K562 (cell line): ENCODE data around the gene CCDC127. TPM values are rescaled to one million over a fixed set of nuclear protein-coding genes. Genes with fewer than 3 reads are reported as not detected.

ENCODE experiments used
- ATAC-seq: fragments of 200-7000 bp; cut with Tn5 transposase; 3 replicates; pipeline ENCODE4 v1.9.1; 2020; ENCODE audit warnings: moderate library complexity
- BruUV-seq: library from RNA; stranded (reverse); fragments of 400-500 nt; replicated peaks from 2 replicates; lab custom pipeline; 2021; lab: Mats Ljungman, UMichigan
- CTCF ChIA-PET: fragments of 300-600 bp; formaldehyde crosslinking; extraction: SDS; loops from one replicate; lab custom pipeline; 2021; ENCODE audit warnings: low intra/inter-chr PET ratio; lab: Yijun Ruan, JAX
- POLR2A ChIA-PET: fragments of 300-600, 350-650 bp; sonication (Branson Sonifier 250); formaldehyde crosslinking; extraction: SDS; loops from one replicate; lab custom pipeline; 2021; ENCODE audit warnings: antibody characterized with exemption, inconsistent platforms; lab: Yijun Ruan, JAX
- DNase-seq, 4 experiments: peaks; one replicate each; pipeline versions ENCODE4 v3.0.0 to v3.0.0-alpha.2; 2011 to 2018; ENCODE audit warnings: low spot score in 3 of 4, mixed read lengths in 3 of 4; ENCODE audit errors: extremely low read depth in 1 of 4
- FAIRE-seq: peaks from 2 replicates; lab custom pipeline; 2011; peaks lifted over from hg19 to GRCh38; lab: Jason Lieb, UNC
- H2AFZ ChIP-seq: 2 replicates; pipeline ENCODE4 v1.6.0; 2011; ENCODE audit warnings: low read depth, low read length, control low read depth, inconsistent platforms
- H3K27ac ChIP-seq: fragments of 200-600 bp; 3 replicates; pipeline ENCODE4 v1.8.0; 2011; ENCODE audit warnings: low read depth, mild to moderate bottlenecking, control low read depth, inconsistent platforms, low read length, moderate library complexity, mixed read lengths; ENCODE audit errors: extremely low read depth
- H3K27me3 ChIP-seq, 2 experiments: fragments of 300-600 bp in 1 of 2; 2 replicates in 1 of 2; 3 replicates in 1 of 2; pipeline versions ENCODE4 v1.6.0 to v1.8.0; 2011; ENCODE audit warnings: inconsistent platforms in 2 of 2, low read length in 2 of 2, mild to moderate bottlenecking in 1 of 2, mixed read lengths in 1 of 2, moderate library complexity in 1 of 2; ENCODE audit not compliant: control insufficient read depth in 2 of 2, insufficient read depth in 2 of 2
- H3K36me3 ChIP-seq: fragments of 300-600 bp; 3 replicates; pipeline ENCODE4 v1.8.0; 2011; ENCODE audit warnings: mild to moderate bottlenecking, low read length, inconsistent platforms; ENCODE audit not compliant: control insufficient read depth, insufficient read depth
- H3K4me1 ChIP-seq, 2 experiments: fragments of 200-600 bp in 1 of 2; replicated peaks in 1 of 2; 2 replicates in 1 of 2; 3 replicates in 1 of 2; pipeline versions ENCODE4 v1.5.1 to v1.8.0; 2011; ENCODE audit warnings: inconsistent platforms in 2 of 2, low read length in 2 of 2, mild to moderate bottlenecking in 1 of 2, mixed read lengths in 1 of 2, moderate library complexity in 1 of 2; ENCODE audit not compliant: control insufficient read depth in 2 of 2, insufficient read depth in 2 of 2
- H3K4me2 ChIP-seq: 2 replicates; pipeline ENCODE4 v1.6.1; 2011; ENCODE audit warnings: low read length, control low read depth, inconsistent platforms, mixed read lengths; ENCODE audit not compliant: insufficient read depth
- H3K4me3 ChIP-seq: fragments of 200-600 bp; sonication (generic), shearing (Covaris generic); 2 replicates; pipeline ENCODE4 v1.5.1; 2016; ENCODE audit warnings: control low read depth, inconsistent platforms
- H3K79me2 ChIP-seq: fragments of 200-600 bp; 3 replicates; pipeline ENCODE4 v1.8.0; 2011; ENCODE audit warnings: low read length, inconsistent platforms; ENCODE audit not compliant: control insufficient read depth, insufficient read depth
- H3K9ac ChIP-seq, 2 experiments: 2 replicates each; pipeline versions ENCODE4 v1.6.0 to v1.6.1; 2011; ENCODE audit warnings: low read depth in 2 of 2, low read length in 2 of 2, control low read depth in 1 of 2, inconsistent platforms in 1 of 2, mild to moderate bottlenecking in 1 of 2, mixed read lengths in 1 of 2; ENCODE audit not compliant: insufficient read depth in 1 of 2
- H3K9me1 ChIP-seq: one replicate; pipeline ENCODE4 v1.6.0; 2011; ENCODE audit warnings: inconsistent platforms, mild to moderate bottlenecking, low read length, moderate library complexity; ENCODE audit not compliant: control insufficient read depth, insufficient read depth
- H3K9me3 ChIP-seq: replicated peaks from 2 replicates; pipeline ENCODE4 v1.5.1; 2011; ENCODE audit warnings: low read depth, low read length, inconsistent platforms; ENCODE audit not compliant: control insufficient read depth, insufficient read depth
- H4K20me1 ChIP-seq: replicated peaks from 2 replicates; pipeline ENCODE4 v1.6.1; 2011; ENCODE audit warnings: low read length, inconsistent platforms, mixed read lengths; ENCODE audit not compliant: control insufficient read depth, insufficient read depth
- ARHGAP35 ChIP-seq: fragments of 450-650 bp; IDR thresholded peaks from 2 replicates; pipeline ENCODE4 v1.6.1; 2018; ENCODE audit not compliant: partially characterized antibody
- ASH1L ChIP-seq: fragments of 450-650 bp; IDR thresholded peaks from 2 replicates; pipeline ENCODE4 v1.6.1; 2018; ENCODE audit warnings: borderline replicate concordance, mild to moderate bottlenecking, low read depth; ENCODE audit not compliant: partially characterized antibody
- BCL6 ChIP-seq: fragments of 250-450 bp; sonication (Bioruptor Pico); IDR thresholded peaks from 2 replicates; pipeline ENCODE4 v1.4.0; 2020
- BCOR ChIP-seq: fragments of 450-650 bp; IDR thresholded peaks from 2 replicates; pipeline ENCODE4 v1.6.1; 2016
- FOXK1 ChIP-seq: sonication (generic); formaldehyde crosslinking; IDR thresholded peaks from 2 replicates; pipeline ENCODE4 v1.8.0; 2022; ENCODE audit warnings: missing genetic modification reagents, mild to moderate bottlenecking, borderline replicate concordance
- HDAC1 ChIP-seq, 2 experiments: fragments of 450-650 bp; IDR thresholded peaks; 2 replicates each; pipeline ENCODE4 v1.6.1; 2016 to 2017; ENCODE audit warnings: inconsistent platforms in 1 of 2, mild to moderate bottlenecking in 1 of 2, moderate library complexity in 1 of 2
- KAT2B ChIP-seq: IDR thresholded peaks from one replicate; pipeline ENCODE4 v1.6.1; 2012; ENCODE audit warnings: low read depth, mild to moderate bottlenecking, control low read depth, inconsistent platforms, low read length, moderate library complexity
- MAFF ChIP-seq: IDR thresholded peaks from 2 replicates; pipeline ENCODE4 v1.6.1; 2012; ENCODE audit warnings: low read length, improper control_type of control experiment
- MCM5 ChIP-seq: fragments of 450-650 bp; IDR thresholded peaks from 2 replicates; pipeline ENCODE4 v1.6.1; 2016; ENCODE audit warnings: low read depth
- MEF2D ChIP-seq: conservative IDR thresholded peaks from 2 replicates; pipeline ENCODE4 v1.6.1; 2016; ENCODE audit warnings: low read depth, missing genetic modification characterization, missing compliant biosample characterization
- MTA1 ChIP-seq: fragments of 450-650 bp; IDR thresholded peaks from 2 replicates; pipeline ENCODE4 v1.6.1; 2017; ENCODE audit warnings: borderline replicate concordance
- SLC30A9 ChIP-seq: fragments of 250-450 bp; sonication (Bioruptor Pico); IDR thresholded peaks from 2 replicates; pipeline ENCODE4 v1.8.0; 2022; ENCODE audit warnings: mild to moderate bottlenecking, moderate library complexity
- SRSF3 ChIP-seq: fragments of 200-400 bp; formaldehyde crosslinking; IDR thresholded peaks from 2 replicates; pipeline ENCODE4 v1.6.1; 2016; ENCODE audit warnings: mild to moderate bottlenecking, low read length, moderate library complexity; ENCODE audit not compliant: insufficient read depth
- TBP ChIP-seq: optimal IDR thresholded peaks from 2 replicates; pipeline ENCODE3; 2011; ENCODE audit warnings: low read depth, low read length, improper control_type of control experiment
- TCFL5 ChIP-seq: fragments of 250-450 bp; sonication (Bioruptor Pico); conservative IDR thresholded peaks from 2 replicates; pipeline ENCODE4 v1.6.1; 2021; ENCODE audit warnings: mild to moderate bottlenecking, moderate library complexity, matching md5 sums
- ZNF133 ChIP-seq: fragments of 250-450 bp; sonication (Bioruptor Pico); IDR thresholded peaks from 2 replicates; pipeline ENCODE4 v1.4.0; 2020; ENCODE audit warnings: mild to moderate bottlenecking
- ZNF263 ChIP-seq: sonication (generic); formaldehyde crosslinking; IDR thresholded peaks from 2 replicates; pipeline ENCODE4 v1.8.0; 2022; ENCODE audit warnings: mild to moderate bottlenecking, missing genetic modification reagents, borderline replicate concordance
- ZNF589 ChIP-seq: fragments of 200-800 bp; sonication (Bioruptor generic); IDR thresholded peaks from 2 replicates; pipeline ENCODE4 v1.6.1; 2016; ENCODE audit warnings: low read depth, missing genetic modification characterization, missing compliant biosample characterization
- ZNF778 ChIP-seq: fragments of 450-650 bp; formaldehyde crosslinking; IDR thresholded peaks from 2 replicates; pipeline ENCODE4 v1.4.0; 2020; ENCODE audit warnings: mild to moderate bottlenecking, moderate library complexity
- WGBS: fragments of 100-300 bp; shearing (Covaris generic); methylation state at CpG from one replicate; pipeline ENCODE4 v1.1.6; 2016; ENCODE audit warnings: low coverage, mixed read lengths; ENCODE audit not compliant: insufficient coverage; ENCODE audit errors: missing lambda C conversion rate; 5-methylcytosine and 5-hydroxymethylcytosine counted together
- in situ Hi-C: fragments of 300-500 bp; cut with MboI; formaldehyde crosslinking; loops from 4 replicates; pipeline ENCODE4 v1.15.0; 2018; ENCODE audit warnings: inconsistent platforms, mixed read lengths
- intact Hi-C: fragments of 100-400 bp; cut with micrococcal nuclease; formaldehyde crosslinking; loops from 2 replicates; pipeline ENCODE4 v1.14.2; 2022
- polyA plus RNA-seq, 8 experiments: library from polyadenylated mRNA; depleted of rRNA in 4 of 8; stranded (reverse) in 5 of 8; unstranded in 3 of 8; fragments of >200 nt; fragmentation: Nextera tagmentation in 2 of 8; fragmentation: Illumina TruSeq in 1 of 8; extraction: Ambion mirVana in 2 of 8; extraction: Trizol in 1 of 8; gene quantifications; 2 replicates each; pipeline versions ENCODE4 v1.2.1 to v1.2.3, GENCODE V29; 2011 to 2014; ENCODE audit warnings: inconsistent platforms in 1 of 8, missing spikeins in 1 of 8
- total RNA-seq, 7 experiments: library from RNA; depleted of rRNA in 6 of 7; stranded (reverse); fragments of >200 nt in 6 of 7; fragmentation: Illumina TruSeq in 2 of 7; extraction: Trizol in 2 of 7; gene quantifications; 2 replicates each; pipeline versions ENCODE4 v1.2.1 to v1.2.3, GENCODE V29; 2011 to 2021; ENCODE audit warnings: low replicate concordance in 1 of 7
- TF ChIP-seq, protein P1 (sequence below): fragments of 250-450 bp; sonication (Bioruptor Pico); IDR thresholded peaks from 2 replicates; pipeline ENCODE4 v1.4.0; 2020; ENCODE audit warnings: mild to moderate bottlenecking

The CCDC127 gene
- total and polyA plus RNA-seq, 9 of the 15 experiments (the other 6 are each of a cell fraction or from before 2014, with no cell fraction given) = 2.7 to 4.5 (median 4.1) TPM

DNA sequence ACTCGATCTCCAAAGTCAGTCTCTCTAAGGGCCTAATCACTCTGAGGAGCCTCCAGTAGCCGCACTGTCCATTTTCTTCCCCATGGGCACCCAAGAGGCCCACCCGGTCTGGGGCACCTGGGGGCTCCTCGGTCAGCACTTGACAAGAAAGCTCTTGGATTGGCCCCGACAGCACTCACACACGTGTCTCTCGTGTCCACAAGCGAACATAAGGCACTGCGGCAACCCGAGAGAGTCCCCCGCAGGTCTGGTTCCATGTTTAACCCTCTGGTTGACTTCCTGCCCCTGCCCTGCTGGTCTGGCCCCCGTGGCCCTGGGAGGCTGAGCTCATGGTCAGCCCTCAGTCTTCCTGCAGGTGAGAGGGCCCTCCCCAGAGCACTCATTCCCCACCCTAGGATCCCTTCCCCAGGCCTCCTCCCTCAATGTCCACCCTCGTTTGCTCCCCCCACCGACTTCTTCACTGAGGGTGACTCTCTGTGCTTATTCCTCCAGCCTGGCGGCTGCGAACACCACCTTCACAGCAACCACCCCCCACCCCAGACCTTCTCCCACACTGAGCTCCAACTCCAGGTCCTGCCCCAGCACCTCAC lies 43.0 kb downstream of the CCDC127 start:
- Histone ChIP-seq H3K27me3 (peaks cover 77 to 80% of the 10 kb centered on the region in 2 experiments), H3K27ac (no peak overlapping the region), H3K9me3 (no peaks in the 10 kb centered on the region), H4K20me1 (peaks cover 12% of the 10 kb centered on the region), H3K79me2 (no peaks in the 10 kb centered on the region), H3K4me2 (no peak overlapping the region), H3K9me1 (peaks cover 4% of the 10 kb centered on the region), H2AFZ (no peak overlapping the region), H3K4me1 (peaks cover 0 to 12% of the 10 kb centered on the region in 2 experiments; a peak in 1 of 5 replicates), H3K36me3 (no peaks in the 10 kb centered on the region)
- DNase-seq = no peak
- peak; percentile 17; the same call in 2 of the 3 replicates for ATAC-seq
- in situ Hi-C loops (no loop called here), intact Hi-C loops (no loop called here)
- BruUV-seq = no TSS peak
- TF ChIP-seq, protein P1, sequence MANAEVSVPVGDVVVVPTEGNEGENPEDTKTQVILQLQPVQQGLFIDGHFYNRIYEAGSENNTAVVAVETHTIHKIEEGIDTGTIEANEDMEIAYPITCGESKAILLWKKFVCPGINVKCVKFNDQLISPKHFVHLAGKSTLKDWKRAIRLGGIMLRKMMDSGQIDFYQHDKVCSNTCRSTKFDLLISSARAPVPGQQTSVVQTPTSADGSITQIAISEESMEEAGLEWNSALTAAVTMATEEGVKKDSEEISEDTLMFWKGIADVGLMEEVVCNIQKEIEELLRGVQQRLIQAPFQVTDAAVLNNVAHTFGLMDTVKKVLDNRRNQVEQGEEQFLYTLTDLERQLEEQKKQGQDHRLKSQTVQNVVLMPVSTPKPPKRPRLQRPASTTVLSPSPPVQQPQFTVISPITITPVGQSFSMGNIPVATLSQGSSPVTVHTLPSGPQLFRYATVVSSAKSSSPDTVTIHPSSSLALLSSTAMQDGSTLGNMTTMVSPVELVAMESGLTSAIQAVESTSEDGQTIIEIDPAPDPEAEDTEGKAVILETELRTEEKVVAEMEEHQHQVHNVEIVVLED (CRISPR knock-in tag) = no peak
- no peak for TF ChIP-seq MAFF
- no peak for TF ChIP-seq MEF2D (tag)
- TF ChIP-seq ARHGAP35 = no peak
- TF ChIP-seq KAT2B = no peak
- TF ChIP-seq MTA1 = no peak
- no peak for TF ChIP-seq FOXK1 (CRISPR knock-in tag)
- no peak for TF ChIP-seq SRSF3
- no peak for TF ChIP-seq SLC30A9 (CRISPR knock-in tag)
- no peak for TF ChIP-seq ZNF778
- no peak for TF ChIP-seq BCOR
- no peak for TF ChIP-seq ZNF263 (CRISPR knock-in tag)
- no peak for TF ChIP-seq TCFL5 (CRISPR knock-in tag)
- no peak for TF ChIP-seq ZNF133 (CRISPR knock-in tag)
- no peak for TF ChIP-seq BCL6 (CRISPR knock-in tag)
- TF ChIP-seq MCM5 = no peak
- TF ChIP-seq TBP = no peak
- no peak for TF ChIP-seq ZNF589
- no peak for TF ChIP-seq HDAC1 (IDR thresholded peaks at IDR 0.05)
- TF ChIP-seq ASH1L = no peak
- TF ChIP-seq, all 486 proteins: peak for 0
- CTCF ChIA-PET = no interaction called here
- Histone ChIP-seq H3K4me3 (no peak overlapping the region), H3K9ac (no peak overlapping the region; a peak in 1 of 4 replicates)
- POLR2A ChIA-PET = interaction anchor here (1.6 kb wide), 1 partner anchor 11 kb away, joined by 3 read pairs; no protein-coding TSS in a partner anchor
- no peak for FAIRE-seq
- WGBS = 4% methylated on average over 16 of the region's 16 CpGs
